Measurements from ENCODE around the gene TNFSF13.

GRCh38 chr17:7558544-7559319 lies at the start of gene TNFSF13:
- TF ChIP-seq, protein P1, sequence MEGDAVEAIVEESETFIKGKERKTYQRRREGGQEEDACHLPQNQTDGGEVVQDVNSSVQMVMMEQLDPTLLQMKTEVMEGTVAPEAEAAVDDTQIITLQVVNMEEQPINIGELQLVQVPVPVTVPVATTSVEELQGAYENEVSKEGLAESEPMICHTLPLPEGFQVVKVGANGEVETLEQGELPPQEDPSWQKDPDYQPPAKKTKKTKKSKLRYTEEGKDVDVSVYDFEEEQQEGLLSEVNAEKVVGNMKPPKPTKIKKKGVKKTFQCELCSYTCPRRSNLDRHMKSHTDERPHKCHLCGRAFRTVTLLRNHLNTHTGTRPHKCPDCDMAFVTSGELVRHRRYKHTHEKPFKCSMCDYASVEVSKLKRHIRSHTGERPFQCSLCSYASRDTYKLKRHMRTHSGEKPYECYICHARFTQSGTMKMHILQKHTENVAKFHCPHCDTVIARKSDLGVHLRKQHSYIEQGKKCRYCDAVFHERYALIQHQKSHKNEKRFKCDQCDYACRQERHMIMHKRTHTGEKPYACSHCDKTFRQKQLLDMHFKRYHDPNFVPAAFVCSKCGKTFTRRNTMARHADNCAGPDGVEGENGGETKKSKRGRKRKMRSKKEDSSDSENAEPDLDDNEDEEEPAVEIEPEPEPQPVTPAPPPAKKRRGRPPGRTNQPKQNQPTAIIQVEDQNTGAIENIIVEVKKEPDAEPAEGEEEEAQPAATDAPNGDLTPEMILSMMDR (optimal IDR thresholded peaks at IDR 0.05 in 1 of 3, IDR thresholded peaks at IDR 0.05 in 1 of 3, conservative IDR thresholded peaks at IDR 0.05 in 1 of 3; ENCODE audit: extremely low read depth in 1 of 3, insufficient read depth in 2 of 3, low read length in 3 of 3): no peak
- no peak for TF ChIP-seq EZH2 (IDR thresholded peaks at IDR 0.05; ENCODE audit: low read length)
